Measurements from ENCODE around the gene SLC16A11.
A peak's percentile ranks its signal among the peaks of the same experiment; 100 is the strongest.

DNA sequence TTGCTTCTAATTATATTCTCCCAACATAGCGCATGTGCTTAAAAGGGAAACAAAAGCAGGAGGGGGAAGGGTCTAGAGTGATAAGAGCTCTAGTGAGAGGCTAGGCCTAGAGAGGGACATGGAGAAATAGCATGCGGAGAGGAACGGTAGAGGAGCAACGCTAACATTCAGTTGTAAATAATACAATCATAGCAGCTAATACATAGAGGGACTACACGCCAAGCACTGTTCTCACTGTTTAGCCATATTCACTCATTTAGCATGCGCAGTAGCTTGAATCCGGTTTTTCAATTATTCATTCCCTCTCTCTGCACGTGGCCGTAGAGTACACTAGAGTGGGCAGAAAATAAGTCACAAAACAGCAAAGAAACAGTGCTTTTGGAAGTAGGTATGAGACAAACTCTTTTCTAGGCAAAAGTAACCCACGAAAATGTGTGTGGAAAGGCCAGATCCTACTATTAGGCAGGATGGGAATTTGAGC lies 49.7 kb downstream of the SLC16A11 start:
- TF ChIP-seq BRF1 (IDR thresholded peaks at IDR 0.05; ENCODE audit: borderline replicate concordance, extremely low read depth, insufficient read length) (no peak), GTF2F1 (IDR thresholded peaks at IDR 0.05; ENCODE audit: low read depth, low read length) (no peak), POLR2A (conservative IDR thresholded peaks at IDR 0.05) (0 out of 2 replicates have a peak, but pooled peaks have one; percentile 36), ZNF24 (IDR thresholded peaks at IDR 0.05) (no peak), HNRNPK (IDR thresholded peaks at IDR 0.05; ENCODE audit: low read depth, low read length, poor library complexity, severe bottlenecking) (no peak), CREB1 (IDR thresholded peaks at IDR 0.05) (no peak), CREB1 (CRISPR knock-in tag; IDR thresholded peaks at IDR 0.05) (no peak), XRCC3 (IDR thresholded peaks at IDR 0.05) (no peak)
